NCI-H1048 (cell line): ENCODE measurements around the gene TAB2.

ENCODE experiments used
- DNase-seq: peaks from one replicate; lab custom pipeline; 2025; lab: John Stamatoyannopoulos, UW

The TAB2 gene

DNA sequence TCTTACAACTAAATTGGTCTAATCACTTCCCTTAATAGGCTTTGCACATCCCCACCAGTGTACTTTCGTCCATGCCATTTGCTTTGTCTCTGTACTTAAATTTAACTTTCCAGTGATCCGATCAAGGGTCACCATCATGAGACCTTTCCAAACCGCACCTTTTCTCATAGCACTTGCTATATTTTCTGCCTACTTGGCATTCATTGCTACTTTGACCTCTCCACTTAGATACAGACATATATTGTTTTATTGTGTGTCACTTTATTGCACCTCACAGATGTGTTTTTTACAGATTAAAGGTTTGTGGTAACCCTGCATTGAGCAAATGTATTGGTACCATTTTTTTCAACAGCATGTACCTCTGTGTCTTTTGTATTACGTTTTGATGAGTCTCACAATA, 97.3 kb downstream of the TAB2 start:
- no peak for DNase-seq

DNA sequence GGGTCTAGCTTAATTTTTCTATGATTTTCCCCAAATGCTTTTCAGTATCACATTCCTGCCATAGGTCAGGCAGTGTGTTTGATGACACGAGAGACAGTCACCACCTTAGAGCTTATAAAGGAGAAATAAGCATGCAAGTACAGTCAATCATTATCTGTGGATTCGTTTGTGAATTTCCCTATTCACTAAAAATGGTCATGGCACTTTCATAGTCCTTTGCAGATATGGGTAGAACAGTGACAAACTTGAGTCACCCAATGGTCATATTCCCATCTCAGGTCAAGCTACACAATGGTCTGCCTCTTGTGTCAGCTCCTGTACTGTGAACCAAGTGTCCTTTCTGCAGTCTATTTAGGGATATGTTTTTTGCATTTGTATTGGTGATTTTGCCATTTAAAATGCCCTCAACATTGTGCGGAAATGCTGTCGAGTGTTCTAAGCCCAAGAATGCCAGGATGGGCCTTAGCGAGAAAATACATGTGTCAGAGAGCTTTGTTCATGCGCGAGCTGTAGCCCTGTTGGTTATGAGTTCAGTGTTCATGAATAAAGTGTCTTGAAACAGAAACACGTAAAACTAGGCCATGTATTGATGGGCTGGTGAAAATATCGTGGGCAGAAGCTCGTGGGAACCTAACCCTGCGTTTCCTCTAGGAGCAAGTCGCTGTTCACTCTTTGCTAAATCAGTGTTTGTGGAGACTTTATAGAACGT, 102.3 kb downstream of the TAB2 start:
- DNase-seq, result no peak

DNA sequence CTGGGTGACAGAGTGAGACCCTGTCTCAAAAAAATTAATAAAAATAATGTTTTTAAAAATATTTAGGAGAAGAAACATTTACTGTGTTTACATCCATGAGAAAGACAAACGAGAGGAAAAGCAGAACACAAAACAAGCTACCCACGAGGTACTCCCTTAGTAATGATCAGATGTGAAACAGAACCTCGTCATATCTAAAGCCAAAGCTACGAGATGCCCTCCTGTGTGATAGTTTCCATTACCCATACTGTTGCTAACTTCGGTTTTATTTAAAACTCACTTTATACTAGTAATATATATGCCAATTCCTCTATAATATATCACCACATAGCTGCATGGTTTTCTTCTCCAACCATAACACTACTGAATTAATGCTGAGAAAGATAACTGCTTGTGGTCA, 103.6 kb downstream of the TAB2 start:
- no peak for DNase-seq

- no peak for DNase-seq
These were observed 105.1 kb downstream of the TAB2 start for GRCh38 chr6:149422581-149422980.

DNA sequence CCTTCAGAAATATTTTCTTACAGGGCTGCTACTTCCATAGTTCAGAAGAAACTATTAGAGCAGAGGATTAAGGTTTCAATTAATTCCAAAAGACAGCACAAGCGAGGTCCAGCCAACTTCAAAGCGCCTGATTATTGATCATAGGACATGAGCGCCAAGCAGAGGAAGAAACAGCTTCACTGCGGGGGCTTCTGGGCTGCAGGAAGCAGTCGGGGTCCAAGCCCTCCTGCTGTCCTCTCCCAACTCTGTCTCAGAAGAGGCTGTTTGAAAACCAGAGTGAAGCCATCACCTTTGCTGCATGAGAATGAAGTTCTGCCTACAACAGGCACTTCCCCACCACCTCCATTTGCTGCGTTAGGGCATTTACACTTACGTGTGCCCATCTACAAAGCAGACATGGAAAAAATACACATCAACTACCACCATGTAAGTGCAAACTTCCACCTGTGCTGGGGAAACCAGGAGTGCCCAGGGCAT, 106.5 kb downstream of the TAB2 start:
- no peak for DNase-seq

DNA sequence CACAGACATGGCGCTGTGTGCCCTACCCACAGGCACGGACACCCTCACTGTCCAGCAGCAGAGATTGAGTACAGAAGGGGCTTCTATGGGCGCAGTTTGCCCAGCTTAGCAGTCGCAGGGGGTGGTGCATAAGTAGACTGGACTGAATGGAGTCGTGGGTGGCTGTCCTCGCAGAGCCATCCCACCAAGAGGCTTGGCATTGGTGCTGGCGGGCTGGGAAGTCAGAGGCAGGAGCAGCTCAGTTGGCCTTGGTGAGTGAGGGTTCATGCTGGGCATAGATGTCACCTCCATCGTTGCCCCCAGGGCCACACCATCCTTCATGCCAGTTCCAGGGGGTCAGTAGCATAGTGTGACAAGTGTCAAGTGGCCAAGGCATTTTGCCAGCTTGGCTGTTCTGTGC, 107.7 kb downstream of the TAB2 start:
- DNase-seq, result no peak

GRCh38 chr6:149425754-149426153, 108.2 kb downstream of the TAB2 start:
- DNase-seq, result no peak

GRCh38 chr6:149428606-149429005, 111.1 kb downstream of the TAB2 start:
- DNase-seq, result no peak

- no peak for DNase-seq
These were observed 112.2 kb downstream of the TAB2 start for GRCh38 chr6:149429427-149430360.

DNA sequence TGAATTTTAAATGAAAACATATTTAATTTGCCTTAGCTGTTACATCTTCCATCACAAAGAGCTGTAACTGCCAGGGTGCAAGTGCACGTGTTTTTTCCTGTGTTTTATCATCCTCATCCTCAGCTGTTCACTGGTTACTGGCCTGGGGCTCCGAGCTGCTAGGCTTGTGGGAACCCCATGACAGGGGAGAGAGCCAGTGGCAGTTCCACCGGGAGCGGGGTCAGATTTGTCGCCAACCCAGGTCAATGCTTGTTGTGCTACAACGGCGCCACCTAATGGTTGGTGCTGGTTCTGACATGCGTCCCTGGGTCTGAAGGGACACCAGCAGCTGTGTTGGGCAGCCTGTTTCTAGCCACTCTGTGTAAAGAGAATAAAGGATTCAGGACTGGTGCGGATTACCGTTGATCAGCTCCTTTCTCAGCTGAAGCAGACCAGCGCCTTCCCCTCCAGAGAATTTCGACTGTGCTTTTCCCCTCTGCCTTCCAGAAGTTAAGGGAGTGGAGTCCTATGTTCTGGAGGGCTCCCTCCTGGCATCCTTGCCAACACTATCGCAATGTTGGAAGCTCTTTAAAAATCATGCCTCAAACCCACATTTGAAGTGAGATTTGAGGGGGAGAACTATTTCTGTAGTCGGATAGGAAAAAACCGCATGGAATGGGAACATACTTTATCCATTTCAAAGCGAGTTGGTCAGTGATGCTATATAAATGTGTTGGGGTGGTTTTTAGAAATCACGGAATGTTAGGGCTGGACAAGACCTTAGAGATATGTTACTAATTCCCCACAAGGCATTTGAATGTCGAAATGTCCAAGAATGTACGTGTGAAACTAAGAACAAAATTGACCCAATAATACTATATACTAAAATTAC, 114.6 kb downstream of the TAB2 start:
- peak; percentile 56 for DNase-seq

DNA sequence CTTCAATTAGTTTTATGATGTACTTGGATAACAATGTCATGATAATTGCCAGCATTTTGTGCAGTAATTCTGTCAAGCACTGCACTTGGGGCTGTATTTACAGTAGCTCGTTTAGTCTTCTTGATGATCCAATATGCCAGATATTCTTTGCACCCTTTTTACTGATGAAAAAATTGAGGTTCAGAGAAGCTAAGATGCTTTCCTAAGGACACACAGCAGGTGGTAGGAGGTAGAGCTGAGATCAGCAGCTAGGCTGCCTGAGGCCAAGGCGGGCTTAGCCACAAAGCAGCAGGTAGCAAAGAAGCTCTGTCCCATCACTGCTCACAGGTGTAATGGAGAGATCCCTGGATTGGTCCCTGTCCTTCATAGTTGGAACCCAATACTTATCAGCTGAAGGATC, 115.9 kb downstream of the TAB2 start:
- no peak for DNase-seq

GRCh38 chr6:149433881-149434280, 116.4 kb downstream of the TAB2 start:
- no peak for DNase-seq

- DNase-seq, result no peak
These were observed 118.5 kb downstream of the TAB2 start for GRCh38 chr6:149435919-149436586.

DNA sequence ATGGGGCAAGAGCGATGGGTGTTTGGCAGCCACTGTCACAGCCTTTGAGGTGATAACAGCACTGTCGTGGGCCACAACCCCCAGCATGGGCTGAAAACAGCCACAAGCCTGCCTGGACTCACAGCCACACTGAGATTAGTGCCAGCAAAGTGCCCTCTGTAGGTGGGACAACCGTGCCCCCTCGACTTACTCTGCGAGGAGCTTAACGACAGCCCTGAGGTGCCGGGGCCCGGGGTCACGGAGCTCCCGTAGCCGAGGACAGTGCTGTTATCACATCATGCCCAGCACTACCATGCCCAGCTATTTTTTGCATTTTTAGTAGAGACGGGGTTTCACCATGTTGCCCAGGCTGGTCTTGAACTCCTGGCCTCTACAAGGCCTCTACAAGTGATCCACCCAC, 119.1 kb downstream of the TAB2 start:
- DNase-seq, result no peak

GRCh38 chr6:149437212-149437611, 119.7 kb downstream of the TAB2 start:
- no peak for DNase-seq

DNA sequence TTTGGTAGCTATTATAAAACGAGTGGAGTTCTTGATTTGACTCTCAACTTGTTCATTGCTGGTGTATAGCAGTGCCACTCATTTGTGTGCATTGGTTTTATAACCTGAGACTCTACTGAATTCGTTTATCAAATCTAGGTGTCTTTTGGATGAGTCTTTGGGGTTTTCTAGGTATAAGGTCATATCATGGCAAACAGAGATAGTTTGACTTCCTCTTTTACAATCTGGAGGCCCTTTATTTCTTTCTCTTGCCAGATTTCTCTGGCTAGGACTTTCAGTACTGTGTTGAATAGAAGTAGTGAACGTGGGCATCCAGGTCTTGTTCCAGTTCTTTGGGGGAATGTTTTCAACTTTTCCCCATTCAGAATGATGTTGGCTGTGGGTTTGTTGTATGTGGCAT, 121.3 kb downstream of the TAB2 start:
- no peak for DNase-seq

DNA sequence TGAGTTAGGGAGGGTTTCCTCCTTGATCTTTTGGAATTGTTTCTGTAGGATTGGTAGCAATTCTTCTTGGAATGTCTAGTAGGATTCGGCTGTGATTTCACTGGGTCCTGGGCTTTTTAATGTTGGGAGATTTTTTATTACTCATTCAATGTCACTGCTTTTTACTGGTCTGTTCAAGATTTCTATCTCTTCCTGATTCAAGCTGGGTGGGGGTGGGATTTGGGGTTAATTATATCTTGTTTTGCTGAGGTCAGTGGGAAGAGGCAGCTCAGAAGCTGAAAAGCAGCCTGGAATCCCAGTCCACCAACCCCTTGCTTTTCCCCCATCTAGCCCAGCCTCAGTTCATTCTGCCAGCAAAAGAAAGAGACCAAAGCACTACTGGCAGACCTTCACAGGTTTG, 122.1 kb downstream of the TAB2 start:
- DNase-seq, result no peak

- DNase-seq, result no peak
These were observed 123.5 kb downstream of the TAB2 start for GRCh38 chr6:149440735-149441671.

DNA sequence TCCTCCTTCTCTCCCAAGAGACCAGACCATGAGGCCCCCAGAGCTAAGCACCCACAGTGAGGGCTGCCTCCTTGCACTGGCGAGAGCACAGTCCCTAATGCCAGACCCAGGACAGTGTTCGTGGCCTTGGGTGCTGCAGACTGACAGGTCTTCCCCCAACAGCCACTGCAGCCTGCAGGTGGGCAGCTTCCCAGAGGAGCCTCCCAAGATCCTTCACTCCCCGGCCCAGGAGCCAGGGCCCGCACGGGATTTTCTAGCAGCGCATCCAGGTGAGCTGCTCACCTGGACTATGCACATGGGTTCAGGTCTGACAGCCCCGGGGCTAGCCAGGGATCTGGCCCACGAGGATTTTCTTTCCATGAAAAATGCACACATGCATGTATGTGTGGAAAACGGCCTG, 124.2 kb downstream of the TAB2 start:
- no peak for DNase-seq

- DNase-seq, result no peak
These were observed 126.1 kb downstream of the TAB2 start for GRCh38 chr6:149443411-149444181.
